AG04450 (cell line): ENCODE results near the gene NELFCD. TPM values are rescaled to one million over a fixed set of nuclear protein-coding genes. Genes with fewer than 3 reads are reported as not detected.
A peak's percentile ranks its signal among the peaks of the same experiment; 100 is the strongest.

Source experiments
- CTCF ChIA-PET: fragments of 300-600, 350-600 bp; formaldehyde crosslinking; extraction: SDS; loops from one replicate; lab custom pipeline; 2022; ENCODE audit warnings: antibody characterized with exemption, inconsistent platforms; lab: Charles Lee
- POLR2A ChIA-PET: fragments of 350-600 bp; formaldehyde crosslinking; extraction: SDS; loops from one replicate; lab custom pipeline; 2021; ENCODE audit warnings: antibody characterized with exemption, inconsistent platforms; lab: Yijun Ruan, JAX
- DNase-seq: peaks from one replicate; pipeline ENCODE4 v3.0.0-alpha.2; 2011; ENCODE audit warnings: low read depth, low spot score
- H3K27ac ChIP-seq: one replicate; pipeline ENCODE4 v1.5.1; 2012; ENCODE audit warnings: low read depth, low read length, control low read depth
- H3K27me3 ChIP-seq: one replicate; pipeline ENCODE4 v1.6.0; 2012; ENCODE audit warnings: low read length; ENCODE audit not compliant: control insufficient read depth, insufficient read depth
- H3K4me3 ChIP-seq: 2 replicates; pipeline ENCODE4 v1.5.1; 2011; ENCODE audit warnings: mild to moderate bottlenecking, low read depth, low read length, control low read depth
- H3K9me3 ChIP-seq: 2 replicates; pipeline ENCODE4 v1.5.1; 2012; ENCODE audit warnings: low read length; ENCODE audit not compliant: control insufficient read depth, insufficient read depth
- polyA plus RNA-seq: library from polyadenylated mRNA; depleted of rRNA; stranded (reverse); fragments of >200 nt; gene quantifications from 2 replicates; pipeline ENCODE4 v1.2.3, GENCODE V29; 2011
- TF ChIP-seq, protein P1 (sequence below): IDR thresholded peaks from 2 replicates; pipeline ENCODE4 v1.5.1; 2011; ENCODE audit warnings: low read depth, low read length, control low read depth, inconsistent platforms

Gene NELFCD
- polyA plus RNA-seq, 1 experiment: 79.9 TPM

DNA sequence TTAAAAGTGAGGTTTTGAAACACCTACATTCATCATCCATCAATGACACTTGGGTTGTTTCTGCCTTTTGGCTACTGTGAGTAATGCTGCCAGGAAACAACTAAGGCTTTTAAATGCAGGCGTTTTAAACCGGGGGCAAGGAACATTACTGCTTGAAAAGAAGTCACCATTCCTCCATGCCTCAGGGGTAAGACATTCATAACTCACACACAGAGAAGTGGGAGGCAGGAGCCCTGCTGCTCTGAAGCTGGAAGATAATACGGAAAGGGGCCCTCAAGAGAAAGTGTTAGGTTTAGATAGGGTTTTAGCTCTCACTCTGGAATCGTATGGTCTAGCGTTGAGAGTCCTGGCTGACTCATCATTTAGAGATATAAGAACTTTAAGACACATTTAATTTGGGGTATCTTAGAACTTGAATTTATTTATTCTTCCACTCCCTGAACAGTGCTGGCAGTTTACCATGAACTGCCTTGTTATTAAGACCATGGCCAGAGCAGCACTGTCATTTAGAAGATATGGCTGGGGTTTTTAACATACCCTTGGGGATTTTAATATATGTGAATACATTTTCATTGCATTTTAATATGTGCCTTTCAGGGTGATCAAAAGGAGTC is 40.0 kb downstream of the NELFCD start:
- Histone ChIP-seq H3K4me3 (no peak overlapping the region), H3K27ac (peak overlapping the region; percentile 23), H3K27me3 (no peaks in the 10 kb centered on the region), H3K9me3 (no peaks in the 10 kb centered on the region; the same call in 1 of the 2 replicates)
- CTCF ChIA-PET: no interaction called here
- TF ChIP-seq, protein P1, sequence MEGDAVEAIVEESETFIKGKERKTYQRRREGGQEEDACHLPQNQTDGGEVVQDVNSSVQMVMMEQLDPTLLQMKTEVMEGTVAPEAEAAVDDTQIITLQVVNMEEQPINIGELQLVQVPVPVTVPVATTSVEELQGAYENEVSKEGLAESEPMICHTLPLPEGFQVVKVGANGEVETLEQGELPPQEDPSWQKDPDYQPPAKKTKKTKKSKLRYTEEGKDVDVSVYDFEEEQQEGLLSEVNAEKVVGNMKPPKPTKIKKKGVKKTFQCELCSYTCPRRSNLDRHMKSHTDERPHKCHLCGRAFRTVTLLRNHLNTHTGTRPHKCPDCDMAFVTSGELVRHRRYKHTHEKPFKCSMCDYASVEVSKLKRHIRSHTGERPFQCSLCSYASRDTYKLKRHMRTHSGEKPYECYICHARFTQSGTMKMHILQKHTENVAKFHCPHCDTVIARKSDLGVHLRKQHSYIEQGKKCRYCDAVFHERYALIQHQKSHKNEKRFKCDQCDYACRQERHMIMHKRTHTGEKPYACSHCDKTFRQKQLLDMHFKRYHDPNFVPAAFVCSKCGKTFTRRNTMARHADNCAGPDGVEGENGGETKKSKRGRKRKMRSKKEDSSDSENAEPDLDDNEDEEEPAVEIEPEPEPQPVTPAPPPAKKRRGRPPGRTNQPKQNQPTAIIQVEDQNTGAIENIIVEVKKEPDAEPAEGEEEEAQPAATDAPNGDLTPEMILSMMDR: no peak
- POLR2A ChIA-PET: interaction anchor here (0.9 to 1.0 kb wide), 2 partner anchors 11 to 13 kb away, joined by 3 to 4 read pairs; partner anchors contain the start of gene ATP5F1E
- no peak for DNase-seq

DNA sequence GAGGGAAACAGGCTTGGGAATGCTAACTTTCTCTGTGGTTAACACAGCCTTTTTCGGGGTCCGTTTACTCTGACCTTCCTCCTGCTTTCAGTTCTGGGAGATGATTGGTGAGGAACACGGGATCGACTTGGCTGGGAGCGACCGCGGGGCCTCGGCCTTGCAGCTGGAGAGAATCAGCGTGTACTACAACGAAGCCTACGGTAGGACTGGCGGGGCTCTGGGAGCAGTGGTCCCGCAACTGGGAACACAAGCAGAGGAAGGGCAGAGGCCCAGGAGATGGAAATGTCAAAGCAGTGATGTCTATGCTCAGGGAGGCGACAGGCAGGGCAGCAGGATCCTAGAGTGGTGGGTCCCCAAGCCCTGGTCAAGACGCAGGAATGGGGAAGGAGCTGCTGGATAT is 41.7 kb downstream of the NELFCD start:
- POLR2A ChIA-PET: interaction anchor here (0.6 kb wide), 1 partner anchor 9 kb away, joined by 3 read pairs; the partner anchor contains the start of gene ATP5F1E
- Histone ChIP-seq H3K27me3 (no peaks in the 10 kb centered on the region), H3K4me3 (no peak overlapping the region), H3K9me3 (no peaks in the 10 kb centered on the region; the same call in 1 of the 2 replicates), H3K27ac (no peak overlapping the region)
- TF ChIP-seq, protein P1: no peak
- CTCF ChIA-PET: interaction anchor here (1.0 kb wide), 1 partner anchor 10 kb away, joined by 4 read pairs; the partner anchor contains the start of gene ATP5F1E
- DNase-seq: no peak

DNA sequence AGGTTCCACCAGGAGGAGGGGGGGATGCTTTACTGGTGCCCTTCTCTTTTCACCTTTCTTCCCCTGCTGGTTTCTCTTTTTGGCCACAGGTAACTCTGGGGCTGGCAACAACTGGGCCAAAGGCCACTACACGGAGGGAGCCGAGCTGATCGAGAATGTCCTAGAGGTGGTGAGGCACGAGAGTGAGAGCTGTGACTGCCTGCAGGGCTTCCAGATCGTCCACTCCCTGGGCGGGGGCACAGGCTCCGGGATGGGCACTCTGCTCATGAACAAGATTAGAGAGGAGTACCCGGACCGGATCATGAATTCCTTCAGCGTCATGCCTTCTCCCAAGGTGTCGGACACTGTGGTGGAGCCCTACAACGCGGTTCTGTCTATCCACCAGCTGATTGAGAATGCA is 42.6 kb downstream of the NELFCD start:
- Histone ChIP-seq H3K27ac (no peak overlapping the region), H3K4me3 (no peak overlapping the region), H3K27me3 (no peaks in the 10 kb centered on the region), H3K9me3 (no peaks in the 10 kb centered on the region; the same call in 1 of the 2 replicates)
- TF ChIP-seq, protein P1: no peak
- DNase-seq: no peak
- POLR2A ChIA-PET: interaction anchor here (0.6 kb wide), 1 partner anchor 8 kb away, joined by 3 read pairs; the partner anchor contains the start of gene ATP5F1E
- CTCF ChIA-PET: interaction anchor here (1.0 kb wide), 1 partner anchor 9 kb away, joined by 4 read pairs; the partner anchor contains the start of gene ATP5F1E

DNA sequence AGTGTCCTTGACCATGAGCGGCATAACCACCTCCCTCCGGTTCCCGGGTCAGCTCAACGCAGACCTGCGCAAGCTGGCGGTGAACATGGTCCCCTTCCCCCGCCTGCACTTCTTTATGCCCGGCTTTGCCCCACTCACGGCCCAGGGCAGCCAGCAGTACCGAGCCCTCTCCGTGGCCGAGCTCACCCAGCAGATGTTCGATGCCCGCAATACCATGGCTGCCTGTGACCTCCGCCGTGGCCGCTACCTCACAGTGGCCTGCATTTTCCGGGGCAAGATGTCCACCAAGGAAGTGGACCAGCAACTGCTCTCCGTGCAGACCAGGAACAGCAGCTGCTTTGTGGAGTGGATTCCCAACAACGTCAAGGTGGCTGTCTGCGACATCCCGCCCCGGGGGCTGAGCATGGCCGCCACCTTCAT is 43.1 kb downstream of the NELFCD start:
- no peak overlapping the region for H3K4me3 ChIP-seq
- H3K27me3 ChIP-seq: no peaks in the 10 kb centered on the region
- ChIA-PET CTCF (no interaction called here), POLR2A (no interaction called here)
- TF ChIP-seq, protein P1: no peak
- no peak overlapping the region for H3K27ac ChIP-seq
- DNase-seq: no peak
- H3K9me3 ChIP-seq: no peaks in the 10 kb centered on the region; the same call in 1 of the 2 replicates

DNA sequence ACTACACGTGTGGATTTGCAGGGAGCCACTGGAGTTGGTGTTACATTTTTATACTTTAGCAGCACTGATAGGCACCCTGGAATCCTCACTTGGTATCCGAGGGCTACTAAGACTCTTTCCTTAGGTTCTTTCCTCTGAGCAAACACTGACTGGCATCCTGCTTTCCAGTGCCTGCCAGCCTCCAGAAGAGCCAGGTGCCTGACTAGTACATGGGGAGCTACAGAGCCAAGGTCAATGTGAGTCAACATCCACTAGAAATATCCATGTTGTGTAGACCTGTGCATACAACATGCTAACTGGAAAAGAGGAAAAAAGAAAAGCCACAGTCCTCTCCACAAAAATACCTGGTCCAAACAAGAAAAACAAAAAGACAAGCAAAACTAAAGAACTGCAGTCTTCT is 44.0 kb downstream of the NELFCD start:
- CTCF ChIA-PET: no interaction called here
- H3K4me3 ChIP-seq: no peak overlapping the region
- TF ChIP-seq, protein P1: no peak
- POLR2A ChIA-PET: no interaction called here
- H3K27ac ChIP-seq: no peak overlapping the region
- no peaks in the 10 kb centered on the region for H3K27me3 ChIP-seq
- no peaks in the 10 kb centered on the region; the same call in 1 of the 2 replicates for H3K9me3 ChIP-seq
- no peak for DNase-seq
